Stimulated activated CD8-positive, alpha-beta memory T cell treated with anti-CD3 and anti-CD28 coated beads, Interleukin-2, amount 100 ng/mL, for 48 hours (primary cell): ENCODE data around the gene TNRC6B.
A peak's percentile ranks its signal among the peaks of the same experiment; 100 is the strongest.

Experiments used
- DNase-seq, 2 donors: peaks; one replicate each; pipeline ENCODE4 v3.0.0-alpha.2; 2020; ENCODE audit warnings: low read depth in 2 of 2

Gene TNRC6B

GRCh38 chr22:40326905-40327735 is 149.4 kb downstream of the TNRC6B start:
- no peak for DNase-seq

DNA sequence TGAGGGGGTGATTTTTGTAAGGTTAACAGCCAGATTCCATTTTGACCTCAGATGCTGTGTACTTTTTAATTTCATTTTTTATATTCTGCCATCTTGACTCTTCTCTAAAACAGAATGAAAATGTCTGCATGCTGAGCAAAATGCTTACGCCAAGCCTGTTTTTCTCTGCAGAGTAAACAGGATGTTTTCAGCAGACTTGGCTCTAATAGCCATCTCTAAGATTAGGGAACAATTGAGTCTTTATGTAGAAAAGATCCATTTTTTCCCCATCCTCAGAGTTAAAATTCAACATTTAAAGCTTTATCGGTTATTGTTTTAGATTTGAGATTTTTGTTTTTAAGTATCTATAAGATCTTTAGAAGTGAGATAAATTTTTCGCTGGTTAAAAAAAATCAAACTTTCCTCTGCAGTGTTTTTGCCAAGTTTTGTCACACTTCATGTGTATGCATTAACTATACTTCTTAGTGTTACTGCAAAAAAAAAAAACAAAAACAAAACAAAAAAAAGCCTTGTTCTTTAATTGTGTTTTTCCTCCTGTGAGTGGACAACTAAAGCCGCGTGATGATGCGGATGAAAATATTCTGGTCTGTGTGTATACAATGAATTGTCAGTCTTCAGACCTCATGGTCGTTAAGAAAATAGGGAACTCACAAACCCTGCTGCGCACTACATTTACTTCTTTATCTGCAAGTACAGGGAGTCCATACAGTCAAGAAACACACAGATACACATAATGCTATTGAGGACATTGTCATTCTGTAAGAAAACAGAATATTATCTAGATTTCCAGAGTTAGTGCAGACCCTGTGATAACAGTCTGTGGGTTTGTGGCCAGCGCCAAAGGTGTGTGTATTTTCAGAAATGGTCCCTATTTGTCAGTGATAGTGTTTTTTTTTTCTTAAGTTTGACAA is 151.1 kb downstream of the TNRC6B start:
- DNase-seq = no peak

DNA sequence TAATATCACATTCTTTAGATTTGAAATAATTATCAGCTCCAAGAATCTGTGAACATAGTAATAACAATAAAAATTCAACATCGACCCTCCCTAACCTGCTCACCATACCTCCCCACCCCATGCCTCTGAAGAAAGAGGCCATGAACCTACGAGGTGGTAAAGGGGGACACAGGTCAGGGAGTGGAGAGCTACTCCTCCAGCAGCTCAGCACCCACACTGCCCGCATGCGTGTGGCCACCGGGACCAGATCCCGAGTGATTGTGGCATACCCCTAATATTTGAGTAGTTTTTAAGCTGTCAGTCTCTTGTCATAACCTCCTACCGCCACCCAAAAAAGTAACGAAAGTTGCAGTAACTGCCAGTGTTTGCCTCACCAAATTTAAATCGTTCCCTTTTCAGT is 151.7 kb downstream of the TNRC6B start:
- no peak for DNase-seq

DNA sequence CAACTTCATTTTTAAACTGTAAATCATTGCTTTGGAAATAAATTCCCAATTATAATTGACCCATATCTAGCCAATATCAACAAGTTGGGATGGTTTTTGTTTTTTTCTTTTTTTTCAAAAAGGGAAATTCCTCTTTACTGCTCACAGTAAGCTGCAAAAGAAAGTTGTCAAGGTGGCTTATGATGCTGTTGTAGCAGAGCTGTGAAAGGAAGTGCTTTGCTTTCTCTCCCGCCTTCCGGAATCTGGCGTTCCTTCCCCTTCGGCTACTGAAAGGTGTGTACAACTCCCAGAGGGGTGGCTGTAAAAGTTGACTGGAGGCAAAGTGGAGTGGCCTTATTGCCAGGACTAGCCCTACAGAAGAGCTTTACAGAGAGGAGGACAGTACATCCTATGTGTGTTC is 152.4 kb downstream of the TNRC6B start:
- DNase-seq = no peak

DNA sequence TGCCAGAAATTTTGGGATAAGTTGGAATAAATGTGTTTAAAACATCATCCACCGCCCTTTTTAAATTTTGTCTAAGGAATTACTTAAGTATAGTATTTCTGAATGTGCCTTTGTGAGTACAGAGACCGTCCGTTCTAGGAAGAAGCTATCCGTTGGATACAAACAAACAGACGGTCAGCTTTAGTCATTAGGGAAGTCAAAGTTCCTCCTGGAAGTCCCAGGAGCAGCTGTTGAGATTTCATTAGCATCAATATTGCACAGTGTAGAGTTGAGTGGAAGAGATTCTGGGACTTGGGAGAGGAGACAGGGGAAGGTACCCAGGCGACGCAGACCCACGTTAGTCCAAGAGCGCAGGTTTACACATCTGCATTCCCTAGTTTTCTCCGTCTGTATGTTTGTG is 152.9 kb downstream of the TNRC6B start:
- no peak for DNase-seq

- no peak for DNase-seq
These were observed 154.0 kb downstream of the TNRC6B start for GRCh38 chr22:40331706-40332105.

DNA sequence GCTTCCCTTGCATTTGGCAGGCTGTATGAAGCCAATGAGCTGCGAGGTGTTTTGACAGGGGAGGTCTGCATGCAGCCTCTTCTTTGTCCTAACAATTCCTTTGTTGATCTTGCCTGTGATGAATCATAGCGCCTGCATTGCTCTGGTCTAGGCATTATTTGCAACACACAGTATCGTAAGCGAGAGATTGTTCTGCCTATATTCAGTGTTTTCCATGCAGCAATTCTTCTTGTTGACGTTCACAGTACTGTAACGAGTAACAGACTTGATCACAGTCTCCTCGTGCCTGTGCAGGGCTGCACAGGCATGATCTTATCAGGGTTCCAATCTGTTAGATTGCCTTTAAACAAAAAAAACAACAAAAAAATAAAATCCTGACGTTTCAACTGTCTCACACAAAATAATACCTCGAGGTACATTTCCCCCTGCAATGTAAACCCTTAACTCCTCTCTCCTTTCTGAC is 154.6 kb downstream of the TNRC6B start:
- no peak for DNase-seq

GRCh38 chr22:40334060-40334459 is 156.3 kb downstream of the TNRC6B start:
- DNase-seq = no peak

DNA sequence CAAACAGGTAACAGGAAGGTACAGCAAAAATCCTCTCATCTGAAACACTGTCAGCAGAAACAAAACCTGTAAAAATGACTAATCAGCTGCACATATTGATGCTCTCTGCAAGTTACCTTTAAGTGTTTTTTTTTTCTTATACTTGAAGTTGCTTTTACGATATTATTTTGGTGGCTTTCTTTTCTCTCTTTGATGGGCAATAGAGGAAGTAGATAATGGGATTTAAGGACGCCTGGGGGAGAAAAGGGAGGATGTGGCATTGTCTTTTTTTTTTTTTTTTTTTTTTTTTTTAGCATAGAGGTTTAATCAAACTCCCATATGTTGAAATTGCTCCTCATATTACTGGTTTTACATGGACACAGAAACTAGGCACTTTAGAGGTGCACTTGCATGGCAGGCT is 157.2 kb downstream of the TNRC6B start:
- no peak for DNase-seq

GRCh38 chr22:40335358-40335757 is 157.6 kb downstream of the TNRC6B start:
- DNase-seq = no peak

GRCh38 chr22:40340044-40340443 is 162.3 kb downstream of the TNRC6B start:
- no peak for DNase-seq

DNA sequence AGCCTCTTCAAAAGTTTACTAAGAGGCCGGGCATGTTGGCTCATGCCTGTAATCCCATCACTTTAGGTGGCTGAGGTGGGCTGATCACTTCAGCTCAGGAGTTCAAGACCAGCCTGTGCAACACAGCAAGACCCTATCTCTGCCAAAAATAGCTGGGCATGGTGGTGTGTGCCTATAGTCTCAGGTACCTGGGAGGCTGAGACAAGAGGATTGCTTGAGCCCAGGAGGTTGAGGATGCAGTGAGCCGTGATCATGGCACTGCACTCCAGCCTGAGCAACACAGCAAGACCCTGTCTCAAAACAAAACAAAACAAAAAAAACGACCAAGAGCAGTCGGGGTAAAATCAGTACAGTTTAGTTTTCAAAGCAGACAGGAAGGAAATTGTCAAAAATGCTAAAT is 163.9 kb downstream of the TNRC6B start:
- no peak for DNase-seq

- DNase-seq = no peak
These were observed 164.8 kb downstream of the TNRC6B start for GRCh38 chr22:40342521-40342920.

DNA sequence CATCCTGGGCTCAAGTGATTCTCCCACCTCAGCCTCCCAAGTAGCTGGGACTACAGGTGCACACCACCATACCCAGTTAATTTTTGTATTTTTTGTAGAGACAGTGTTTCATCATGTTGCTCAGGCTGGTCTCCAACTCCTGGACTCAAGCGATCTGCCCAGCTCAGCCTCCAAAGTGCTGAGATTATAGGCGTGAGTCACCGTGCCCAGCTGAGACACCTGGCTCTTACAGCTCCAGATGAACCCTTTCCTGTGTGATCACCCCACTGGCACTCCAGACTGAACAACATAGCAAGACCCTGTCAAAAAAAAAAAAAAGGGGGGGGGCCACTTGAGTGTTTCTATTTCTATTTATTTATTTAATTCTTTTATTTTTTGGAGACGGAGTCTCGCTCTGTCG is 167.5 kb downstream of the TNRC6B start:
- no peak for DNase-seq

GRCh38 chr22:40345815-40346184 is 168.1 kb downstream of the TNRC6B start:
- DNase-seq = no peak

- DNase-seq = peak; percentile 81 to 82
These were observed 168.7 kb downstream of the TNRC6B start, which contains the start of gene ADSL for GRCh38 chr22:40346185-40347118. ADSL (plus strand) TSS chr22:40346500; CDS start chr22:40346559, 59 bp downstream.

GRCh38 chr22:40347300-40347699 is 169.6 kb downstream of the TNRC6B start:
- DNase-seq = no peak

GRCh38 chr22:40348025-40348658 is 170.4 kb downstream of the TNRC6B start:
- no peak for DNase-seq

- DNase-seq = no peak
These were observed 175.0 kb downstream of the TNRC6B start for GRCh38 chr22:40352763-40353162.

GRCh38 chr22:40361100-40361499 is 183.4 kb downstream of the TNRC6B start:
- no peak for DNase-seq

DNA sequence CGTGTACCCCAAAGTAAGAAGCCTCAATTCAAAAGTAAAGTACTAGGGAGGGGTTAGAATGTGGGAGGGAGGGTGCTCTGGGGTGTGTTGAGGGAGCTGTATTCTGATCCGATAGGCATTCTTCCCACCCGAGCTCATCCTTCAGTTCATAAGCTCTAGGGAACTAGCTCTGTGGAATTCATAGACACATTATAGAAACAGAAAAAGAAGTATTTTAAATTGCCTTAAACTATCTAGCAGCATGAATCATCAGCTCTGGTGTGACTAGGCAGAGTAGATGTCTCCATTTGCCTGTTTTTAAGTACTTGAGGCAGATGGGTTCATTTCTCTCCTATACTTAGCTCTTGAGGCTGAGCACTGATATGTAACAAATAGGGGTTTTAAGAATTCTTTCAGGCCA is 185.3 kb downstream of the TNRC6B start:
- DNase-seq = no peak
